Measurements from ENCODE around the gene CXCR6. TPM values are rescaled to one million over a fixed set of nuclear protein-coding genes. Genes with fewer than 3 reads are reported as not detected.

Gene CXCR6
- total RNA-seq, 1 donor from 2014 or later, result not detected

DNA sequence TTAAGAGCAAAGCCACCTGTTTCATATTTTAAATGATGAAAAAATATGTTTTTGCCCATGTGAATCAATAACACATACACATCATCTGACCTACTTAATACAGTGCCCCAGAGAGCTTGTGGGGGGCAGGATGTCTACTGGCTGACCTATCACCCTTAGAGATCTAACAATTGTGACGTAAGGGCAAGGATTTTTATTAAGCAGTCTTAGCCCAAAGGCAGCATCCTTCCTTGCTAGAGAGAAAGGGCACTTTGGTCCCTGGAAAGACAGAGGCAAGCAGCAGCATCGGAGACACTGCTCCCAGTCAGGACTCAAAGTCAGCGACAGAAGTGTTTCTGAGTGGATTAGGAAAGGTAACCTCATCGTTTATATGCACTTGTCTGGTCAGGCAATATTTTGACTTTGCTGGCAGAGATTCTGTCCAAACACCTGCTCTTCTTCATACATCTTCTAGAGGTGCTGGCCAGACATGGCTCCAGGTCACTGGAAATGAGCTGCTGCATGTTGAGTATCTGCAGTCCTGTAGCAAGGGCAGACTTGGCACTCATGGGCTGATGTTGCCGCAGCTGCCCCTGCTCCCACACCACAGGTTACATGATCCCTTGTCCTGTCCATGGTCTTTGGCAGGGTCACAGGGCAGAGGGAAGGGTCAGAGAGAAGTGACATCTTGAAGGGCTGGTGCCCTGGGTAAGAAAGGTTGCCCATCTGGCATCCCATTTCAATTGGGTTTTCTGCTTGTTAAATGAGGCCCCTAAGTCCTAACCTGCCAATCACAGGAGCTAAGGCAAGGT is 1.8 kb downstream of the CXCR6 start:
- H3K9me3 Mint-ChIP-seq (ENCODE audit: low read depth), result no peaks in the 10 kb centered on the region
- H3K4me3 Mint-ChIP-seq (ENCODE audit: low read depth), result no peak overlapping the region
- DNase-seq (ENCODE audit: low spot score, unreplicated experiment), result no peak
- peaks cover 9% of the 10 kb centered on the region for H3K4me1 Mint-ChIP-seq (ENCODE audit: low read depth)
- H3K36me3 Mint-ChIP-seq (ENCODE audit: insufficient read depth), result peaks cover 11% of the 10 kb centered on the region
- H3K27ac Mint-ChIP-seq, result no peak overlapping the region
- H3K27me3 Mint-ChIP-seq, result no peaks in the 10 kb centered on the region
- TF ChIP-seq, protein P1, sequence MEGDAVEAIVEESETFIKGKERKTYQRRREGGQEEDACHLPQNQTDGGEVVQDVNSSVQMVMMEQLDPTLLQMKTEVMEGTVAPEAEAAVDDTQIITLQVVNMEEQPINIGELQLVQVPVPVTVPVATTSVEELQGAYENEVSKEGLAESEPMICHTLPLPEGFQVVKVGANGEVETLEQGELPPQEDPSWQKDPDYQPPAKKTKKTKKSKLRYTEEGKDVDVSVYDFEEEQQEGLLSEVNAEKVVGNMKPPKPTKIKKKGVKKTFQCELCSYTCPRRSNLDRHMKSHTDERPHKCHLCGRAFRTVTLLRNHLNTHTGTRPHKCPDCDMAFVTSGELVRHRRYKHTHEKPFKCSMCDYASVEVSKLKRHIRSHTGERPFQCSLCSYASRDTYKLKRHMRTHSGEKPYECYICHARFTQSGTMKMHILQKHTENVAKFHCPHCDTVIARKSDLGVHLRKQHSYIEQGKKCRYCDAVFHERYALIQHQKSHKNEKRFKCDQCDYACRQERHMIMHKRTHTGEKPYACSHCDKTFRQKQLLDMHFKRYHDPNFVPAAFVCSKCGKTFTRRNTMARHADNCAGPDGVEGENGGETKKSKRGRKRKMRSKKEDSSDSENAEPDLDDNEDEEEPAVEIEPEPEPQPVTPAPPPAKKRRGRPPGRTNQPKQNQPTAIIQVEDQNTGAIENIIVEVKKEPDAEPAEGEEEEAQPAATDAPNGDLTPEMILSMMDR (IDR thresholded peaks at IDR 0.05; ENCODE audit: unreplicated experiment), result no peak

DNA sequence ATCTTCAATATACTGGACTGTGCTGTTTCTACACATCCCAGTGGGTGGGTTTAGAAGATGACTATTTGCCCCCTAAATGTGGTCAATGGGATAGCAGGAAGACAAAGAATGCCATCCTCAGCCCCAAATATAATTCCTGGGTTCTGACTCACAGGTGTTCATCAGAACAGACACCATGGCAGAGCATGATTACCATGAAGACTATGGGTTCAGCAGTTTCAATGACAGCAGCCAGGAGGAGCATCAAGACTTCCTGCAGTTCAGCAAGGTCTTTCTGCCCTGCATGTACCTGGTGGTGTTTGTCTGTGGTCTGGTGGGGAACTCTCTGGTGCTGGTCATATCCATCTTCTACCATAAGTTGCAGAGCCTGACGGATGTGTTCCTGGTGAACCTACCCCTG is 3.0 kb downstream of the CXCR6 start:
- TF ChIP-seq, protein P1 (IDR thresholded peaks at IDR 0.05; ENCODE audit: unreplicated experiment), result no peak
- no peak overlapping the region for H3K27ac Mint-ChIP-seq
- H3K4me3 Mint-ChIP-seq (ENCODE audit: low read depth), result no peak overlapping the region
- no peaks in the 10 kb centered on the region for H3K4me1 Mint-ChIP-seq (ENCODE audit: low read depth)
- no peak for DNase-seq (ENCODE audit: low spot score, unreplicated experiment)
- H3K9me3 Mint-ChIP-seq (ENCODE audit: low read depth), result no peaks in the 10 kb centered on the region
- H3K36me3 Mint-ChIP-seq (ENCODE audit: insufficient read depth), result peaks cover 6% of the 10 kb centered on the region
- no peaks in the 10 kb centered on the region for H3K27me3 Mint-ChIP-seq

DNA sequence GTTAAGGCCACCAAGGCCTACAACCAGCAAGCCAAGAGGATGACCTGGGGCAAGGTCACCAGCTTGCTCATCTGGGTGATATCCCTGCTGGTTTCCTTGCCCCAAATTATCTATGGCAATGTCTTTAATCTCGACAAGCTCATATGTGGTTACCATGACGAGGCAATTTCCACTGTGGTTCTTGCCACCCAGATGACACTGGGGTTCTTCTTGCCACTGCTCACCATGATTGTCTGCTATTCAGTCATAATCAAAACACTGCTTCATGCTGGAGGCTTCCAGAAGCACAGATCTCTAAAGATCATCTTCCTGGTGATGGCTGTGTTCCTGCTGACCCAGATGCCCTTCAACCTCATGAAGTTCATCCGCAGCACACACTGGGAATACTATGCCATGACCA is 3.6 kb downstream of the CXCR6 start:
- H3K4me3 Mint-ChIP-seq (ENCODE audit: low read depth), result no peak overlapping the region
- TF ChIP-seq, protein P1 (IDR thresholded peaks at IDR 0.05; ENCODE audit: unreplicated experiment), result no peak
- H3K36me3 Mint-ChIP-seq (ENCODE audit: insufficient read depth), result peaks cover 6% of the 10 kb centered on the region
- no peak overlapping the region for H3K27ac Mint-ChIP-seq
- no peaks in the 10 kb centered on the region for H3K9me3 Mint-ChIP-seq (ENCODE audit: low read depth)
- no peak for DNase-seq (ENCODE audit: low spot score, unreplicated experiment)
- no peaks in the 10 kb centered on the region for H3K4me1 Mint-ChIP-seq (ENCODE audit: low read depth)
- no peaks in the 10 kb centered on the region for H3K27me3 Mint-ChIP-seq

DNA sequence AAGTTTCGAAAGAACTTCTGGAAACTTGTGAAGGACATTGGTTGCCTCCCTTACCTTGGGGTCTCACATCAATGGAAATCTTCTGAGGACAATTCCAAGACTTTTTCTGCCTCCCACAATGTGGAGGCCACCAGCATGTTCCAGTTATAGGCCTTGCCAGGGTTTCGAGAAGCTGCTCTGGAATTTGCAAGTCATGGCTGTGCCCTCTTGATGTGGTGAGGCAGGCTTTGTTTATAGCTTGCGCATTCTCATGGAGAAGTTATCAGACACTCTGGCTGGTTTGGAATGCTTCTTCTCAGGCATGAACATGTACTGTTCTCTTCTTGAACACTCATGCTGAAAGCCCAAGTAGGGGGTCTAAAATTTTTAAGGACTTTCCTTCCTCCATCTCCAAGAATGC is 4.1 kb downstream of the CXCR6 start:
- no peak for DNase-seq (ENCODE audit: low spot score, unreplicated experiment)
- Mint-ChIP-seq H3K4me1 (ENCODE audit: low read depth) (no peaks in the 10 kb centered on the region), H3K27ac (no peak overlapping the region), H3K9me3 (ENCODE audit: low read depth) (no peaks in the 10 kb centered on the region), H3K36me3 (ENCODE audit: insufficient read depth) (peaks cover 6% of the 10 kb centered on the region), H3K27me3 (no peaks in the 10 kb centered on the region), H3K4me3 (ENCODE audit: low read depth) (no peak overlapping the region)
- TF ChIP-seq, protein P1 (IDR thresholded peaks at IDR 0.05; ENCODE audit: unreplicated experiment), result no peak

DNA sequence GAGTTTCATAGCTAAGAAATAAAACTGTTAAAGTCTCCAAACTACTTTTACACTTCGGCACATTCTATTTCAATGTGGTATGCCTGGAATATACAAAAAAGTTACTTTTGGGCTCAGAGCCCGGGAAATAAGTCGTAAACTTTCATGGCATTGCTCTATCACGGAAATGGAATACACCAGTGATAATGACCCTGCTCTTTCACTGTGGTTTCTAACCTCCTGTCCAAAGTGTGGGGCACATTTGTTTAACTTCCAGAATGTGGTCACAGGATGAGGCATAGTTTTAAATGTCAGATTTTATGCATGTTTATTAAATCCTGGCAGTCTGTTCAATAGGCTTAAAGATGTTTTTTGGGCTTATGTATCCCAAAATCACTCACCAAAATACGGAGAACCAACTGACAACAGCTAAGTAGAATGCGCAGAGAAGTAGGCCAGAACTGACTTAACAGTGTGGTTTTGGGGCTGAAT is 5.1 kb downstream of the CXCR6 start:
- Mint-ChIP-seq H3K4me1 (ENCODE audit: low read depth) (no peaks in the 10 kb centered on the region), H3K27me3 (no peaks in the 10 kb centered on the region), H3K4me3 (ENCODE audit: low read depth) (no peak overlapping the region), H3K36me3 (ENCODE audit: insufficient read depth) (peaks cover 6% of the 10 kb centered on the region), H3K27ac (no peak overlapping the region), H3K9me3 (ENCODE audit: low read depth) (no peaks in the 10 kb centered on the region)
- TF ChIP-seq, protein P1 (IDR thresholded peaks at IDR 0.05; ENCODE audit: unreplicated experiment), result no peak
- DNase-seq (ENCODE audit: low spot score, unreplicated experiment), result no peak
